HL-60/S4 treated with phorbol 12-myristate 13-acetate at 8.2 ng/mL for 4 days and 3 days (cell line): Measurements from ENCODE around the gene SMOC1.

ENCODE experiments used
- in situ Hi-C: fragments of 300-500 bp; cut with MboI; formaldehyde crosslinking; loops from 2 replicates; pipeline ENCODE4 v1.15.0; 2022; ENCODE audit warnings: low sequenced_read_pairs

SMOC1 gene

GRCh38 chr14:69937367-69938081, 58.3 kb downstream of the SMOC1 start:
- in situ Hi-C loops = no loop called here

GRCh38 chr14:69938751-69939150, 59.5 kb downstream of the SMOC1 start:
- in situ Hi-C loops = no loop called here

GRCh38 chr14:69941768-69942742, 62.8 kb downstream of the SMOC1 start:
- in situ Hi-C loops = no loop called here

- in situ Hi-C loops = no loop called here
Measured at GRCh38 chr14:69943084-69943780, 64.0 kb downstream of the SMOC1 start.

GRCh38 chr14:69945347-69945746, 66.1 kb downstream of the SMOC1 start:
- in situ Hi-C loops = no loop called here

- in situ Hi-C loops = no loop called here
Measured at GRCh38 chr14:69945912-69946311, 66.7 kb downstream of the SMOC1 start.

- in situ Hi-C loops = no loop called here
Measured at GRCh38 chr14:69948351-69948750, 69.1 kb downstream of the SMOC1 start.

GRCh38 chr14:69951263-69951662, 72.0 kb downstream of the SMOC1 start:
- in situ Hi-C loops = no loop called here

GRCh38 chr14:69951935-69952334, 72.7 kb downstream of the SMOC1 start:
- in situ Hi-C loops = no loop called here

GRCh38 chr14:69953266-69953915, 74.2 kb downstream of the SMOC1 start:
- in situ Hi-C loops = no loop called here

- in situ Hi-C loops = no loop called here
Measured at GRCh38 chr14:69955855-69956845, 76.9 kb downstream of the SMOC1 start.

GRCh38 chr14:69956970-69957369, 77.8 kb downstream of the SMOC1 start:
- in situ Hi-C loops = no loop called here

- in situ Hi-C loops = no loop called here
Measured at GRCh38 chr14:69957986-69958385, 78.8 kb downstream of the SMOC1 start.

GRCh38 chr14:69959136-69959535, 79.9 kb downstream of the SMOC1 start:
- in situ Hi-C loops = no loop called here

- in situ Hi-C loops = no loop called here
Measured at GRCh38 chr14:69960296-69960695, 81.1 kb downstream of the SMOC1 start.

- in situ Hi-C loops = no loop called here
Measured at GRCh38 chr14:69963966-69964365, 84.8 kb downstream of the SMOC1 start.

- in situ Hi-C loops = no loop called here
Measured at GRCh38 chr14:69964841-69965240, 85.6 kb downstream of the SMOC1 start.

- in situ Hi-C loops = no loop called here
Measured at GRCh38 chr14:69968132-69968531, 88.9 kb downstream of the SMOC1 start.

GRCh38 chr14:69968681-69969080, 89.5 kb downstream of the SMOC1 start:
- in situ Hi-C loops = no loop called here

GRCh38 chr14:69972755-69973154, 93.5 kb downstream of the SMOC1 start:
- in situ Hi-C loops = no loop called here
